ENCODE results near the gene HMX3.
A peak's percentile ranks its signal among the peaks of the same experiment; 100 is the strongest.
"Not testable (repeated sequence)": the region's sequence is repeated elsewhere in the genome, so short reads cannot be mapped to it uniquely, and the experiment has no call there.

The HMX3 gene

GRCh38 chr10:123149162-123149567 lies 13.4 kb downstream of the HMX3 start:
- DNase-seq, result no peak

GRCh38 chr10:123149568-123150270 lies 13.9 kb downstream of the HMX3 start:
- peak; percentile 49 for DNase-seq

GRCh38 chr10:123150271-123150985 lies 14.7 kb downstream of the HMX3 start:
- DNase-seq, result peak; percentile 40

- peak; percentile 49 for DNase-seq
These were observed 15.4 kb downstream of the HMX3 start for GRCh38 chr10:123150986-123151736.

- no peak for DNase-seq
These were observed 16.0 kb downstream of the HMX3 start for GRCh38 chr10:123151737-123152135.

- DNase-seq, result no peak
These were observed 17.8 kb downstream of the HMX3 start for GRCh38 chr10:123153486-123154091.

- DNase-seq, result peak; percentile 98
These were observed 18.4 kb downstream of the HMX3 start, which contains the start of gene BUB3 for GRCh38 chr10:123154092-123154710. TSS of gene BUB3 (plus strand) at chr10:123154402. CDS start at chr10:123154918, 516 bp downstream.

- DNase-seq, result peak; percentile 77
These were observed 19.1 kb downstream of the HMX3 start for GRCh38 chr10:123154711-123155505.

- DNase-seq, result no peak
These were observed 20.3 kb downstream of the HMX3 start for GRCh38 chr10:123156078-123156477.

- DNase-seq, result no peak
These were observed 21.4 kb downstream of the HMX3 start for GRCh38 chr10:123157210-123157609.

GRCh38 chr10:123158682-123159081 lies 22.9 kb downstream of the HMX3 start:
- no peak for DNase-seq

GRCh38 chr10:123160311-123160980 lies 24.7 kb downstream of the HMX3 start:
- DNase-seq, result peak; percentile 62

GRCh38 chr10:123164319-123164718 lies 28.5 kb downstream of the HMX3 start:
- no peak for DNase-seq

GRCh38 chr10:123165445-123166072 lies 29.8 kb downstream of the HMX3 start:
- DNase-seq, result no peak

GRCh38 chr10:123166618-123167017 lies 30.8 kb downstream of the HMX3 start:
- DNase-seq, result no peak

GRCh38 chr10:123170961-123171360 lies 35.2 kb downstream of the HMX3 start:
- no peak for DNase-seq

- not testable (repeated sequence) for DNase-seq
These were observed 35.8 kb downstream of the HMX3 start for GRCh38 chr10:123171616-123172015.

GRCh38 chr10:123175389-123176387 lies 39.9 kb downstream of the HMX3 start:
- DNase-seq, result no peak

GRCh38 chr10:123178390-123178789 lies 42.6 kb downstream of the HMX3 start:
- DNase-seq, result not testable (repeated sequence)

Data from activated CD4-positive, alpha-beta T cell treated with anti-CD3 and anti-CD28 coated beads, Interleukin-2, Interleukin-6, amounts not matched to agents 100 ng/mL and 50 ng/mL, durations not matched to agents 16 hours and 8 hours (primary cell).